GM19193 (cell line): ENCODE data around the gene NDN.

Experiments used
- POLR2A ChIP-seq: IDR thresholded peaks from 4 replicates; pipeline ENCODE4 v1.6.1; 2011; ENCODE audit not compliant: insufficient read depth, insufficient read length; ENCODE audit errors: extremely low read depth

NDN gene, protein sequence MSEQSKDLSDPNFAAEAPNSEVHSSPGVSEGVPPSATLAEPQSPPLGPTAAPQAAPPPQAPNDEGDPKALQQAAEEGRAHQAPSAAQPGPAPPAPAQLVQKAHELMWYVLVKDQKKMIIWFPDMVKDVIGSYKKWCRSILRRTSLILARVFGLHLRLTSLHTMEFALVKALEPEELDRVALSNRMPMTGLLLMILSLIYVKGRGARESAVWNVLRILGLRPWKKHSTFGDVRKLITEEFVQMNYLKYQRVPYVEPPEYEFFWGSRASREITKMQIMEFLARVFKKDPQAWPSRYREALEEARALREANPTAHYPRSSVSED

DNA sequence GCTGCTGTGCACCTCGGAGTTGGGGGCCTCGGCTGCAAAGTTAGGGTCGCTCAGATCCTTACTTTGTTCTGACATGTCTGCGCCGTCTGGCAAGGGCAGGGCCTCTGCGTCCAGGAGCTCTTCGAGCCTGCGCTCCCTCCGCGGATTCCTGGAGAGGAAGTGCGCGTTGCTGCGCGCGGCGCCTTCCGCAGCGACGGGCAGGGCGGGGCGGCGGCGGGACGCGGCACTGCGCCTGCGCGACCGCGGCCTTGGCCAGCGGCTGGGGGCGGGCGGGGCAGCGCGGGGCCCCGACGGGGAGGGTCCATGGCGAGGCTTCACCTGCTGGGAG is at the start of gene NDN:
Gene NDN (minus strand): TSS at position 163 of the 328 bp plus-strand sequence. CDS start 88 bp downstream, at position 75.
- no peak for TF ChIP-seq POLR2A

DNA sequence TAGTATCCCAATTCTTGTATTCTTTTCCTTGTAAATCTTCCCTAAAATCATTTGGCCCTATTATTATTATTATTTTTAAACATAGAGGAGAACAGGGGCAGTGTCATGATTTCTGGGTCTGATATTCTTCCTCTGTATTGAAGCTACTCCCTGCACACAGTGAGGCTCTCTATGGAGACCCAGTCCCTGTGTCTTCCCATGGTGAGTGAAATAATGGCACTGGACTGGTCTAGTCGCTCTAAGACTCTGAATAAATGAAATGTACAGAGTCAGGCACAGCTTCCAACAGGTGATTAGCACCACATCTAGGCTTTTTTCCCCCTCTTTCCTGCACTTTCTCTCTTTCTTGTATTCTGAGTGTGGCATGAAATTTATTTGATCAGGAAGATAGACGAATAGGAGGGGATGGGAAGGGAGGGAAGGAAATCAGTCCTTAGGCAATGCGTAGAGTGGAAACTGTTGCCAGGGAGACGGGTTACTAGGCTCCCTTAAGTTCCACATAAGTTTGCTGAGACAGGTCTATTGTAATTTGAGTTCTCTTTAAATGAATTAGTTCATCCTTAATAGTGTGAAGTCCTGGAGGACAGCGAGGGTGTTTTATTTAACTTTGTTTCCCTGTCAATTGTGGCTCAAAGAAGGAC is 49.0 kb upstream of the NDN start:
- no peak for TF ChIP-seq POLR2A

DNA sequence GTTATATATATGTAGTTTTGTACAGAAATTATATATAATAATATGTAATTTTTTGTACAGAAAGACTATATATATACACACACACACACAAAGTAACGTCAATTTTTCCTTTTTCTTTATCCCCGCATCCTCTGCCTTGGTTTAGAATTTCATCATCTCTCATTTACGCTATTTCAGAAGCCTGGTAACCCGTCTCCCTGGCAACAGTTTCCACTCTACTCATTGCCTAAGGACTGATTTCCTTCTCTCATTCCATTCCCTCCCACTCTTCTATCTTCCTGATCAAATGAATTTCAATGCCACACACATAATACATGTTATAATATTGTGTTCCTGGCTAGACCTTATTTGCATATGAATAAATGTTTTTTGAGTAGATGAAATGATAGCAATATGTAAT is 47.8 kb upstream of the NDN start:
- no peak for TF ChIP-seq POLR2A

DNA sequence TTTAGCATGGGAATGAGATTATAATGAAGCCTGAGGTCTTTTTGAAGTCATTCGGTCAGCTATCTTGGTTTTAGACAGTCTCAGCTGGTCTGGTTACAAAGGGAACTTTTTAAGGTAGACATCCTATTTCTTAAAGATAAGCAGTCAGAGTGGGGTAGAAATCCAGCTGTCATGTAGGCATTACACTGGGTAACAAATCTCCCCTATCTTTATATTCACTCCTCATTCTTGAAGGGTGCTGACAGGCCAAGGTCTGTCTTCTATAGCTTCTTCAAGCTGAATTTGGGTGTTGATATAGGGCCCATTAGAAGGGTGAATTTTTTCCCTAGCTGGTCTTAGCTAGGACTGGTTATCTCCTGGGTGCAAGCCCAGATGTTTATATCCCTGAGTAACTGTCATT is 21.2 kb upstream of the NDN start:
- TF ChIP-seq POLR2A: no peak

DNA sequence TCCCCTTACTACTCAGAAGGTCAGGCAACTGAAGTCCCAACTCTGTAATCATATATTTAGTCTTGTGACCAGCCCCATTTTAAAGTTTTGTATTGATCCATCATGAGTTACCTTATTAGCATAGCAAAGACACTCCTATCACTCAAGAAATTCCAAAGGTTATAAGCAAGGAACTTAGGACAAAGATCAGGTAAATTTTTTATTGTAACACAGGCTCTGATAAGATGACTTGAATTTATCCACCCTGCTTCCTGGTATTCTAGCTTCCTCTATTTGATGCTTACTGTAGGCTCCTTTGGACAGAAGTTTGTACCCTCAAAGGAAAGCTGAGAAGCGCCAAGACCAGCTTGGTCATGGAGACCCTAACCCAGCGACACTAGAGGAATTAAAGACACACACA is 8.2 kb upstream of the NDN start:
- TF ChIP-seq POLR2A: no peak

DNA sequence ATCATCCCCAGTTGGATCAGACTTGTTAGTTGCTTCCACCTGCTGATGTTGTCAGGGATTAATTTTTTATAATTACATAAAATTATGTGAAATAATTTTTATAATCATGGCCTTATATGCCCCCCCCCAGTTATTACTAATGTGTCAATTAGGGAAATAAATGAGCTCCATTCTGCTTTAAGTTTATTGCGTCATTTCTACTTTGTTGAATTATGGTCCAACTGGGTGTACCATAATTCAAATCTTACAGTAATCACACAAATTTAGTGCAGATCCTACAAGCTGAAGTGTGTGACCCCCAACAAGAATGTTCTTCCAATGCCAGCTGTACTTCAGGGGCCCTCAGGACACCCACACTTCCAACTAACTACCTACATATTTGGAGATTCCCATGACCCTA is 7.5 kb upstream of the NDN start:
- no peak for TF ChIP-seq POLR2A

DNA sequence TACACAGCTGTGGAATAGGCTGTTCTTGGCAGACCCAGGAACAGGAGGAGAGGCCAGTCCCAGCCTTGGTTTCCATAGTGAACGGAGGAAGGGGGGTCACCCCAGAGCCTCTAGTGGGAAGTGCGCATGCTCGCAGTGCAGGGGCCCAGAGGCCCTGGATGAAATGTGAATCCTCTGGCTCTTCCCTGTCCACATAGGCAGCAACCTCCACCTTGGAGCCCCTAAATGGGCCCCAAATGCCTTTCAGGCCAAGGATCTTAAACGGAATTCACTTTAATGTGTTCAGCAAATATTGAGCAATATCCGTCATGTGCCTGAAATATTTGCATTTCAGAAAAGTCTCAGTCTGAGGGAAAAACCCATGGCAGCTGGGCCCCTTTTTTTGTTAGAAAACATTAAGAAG is 3.3 kb upstream of the NDN start:
- no peak for TF ChIP-seq POLR2A

DNA sequence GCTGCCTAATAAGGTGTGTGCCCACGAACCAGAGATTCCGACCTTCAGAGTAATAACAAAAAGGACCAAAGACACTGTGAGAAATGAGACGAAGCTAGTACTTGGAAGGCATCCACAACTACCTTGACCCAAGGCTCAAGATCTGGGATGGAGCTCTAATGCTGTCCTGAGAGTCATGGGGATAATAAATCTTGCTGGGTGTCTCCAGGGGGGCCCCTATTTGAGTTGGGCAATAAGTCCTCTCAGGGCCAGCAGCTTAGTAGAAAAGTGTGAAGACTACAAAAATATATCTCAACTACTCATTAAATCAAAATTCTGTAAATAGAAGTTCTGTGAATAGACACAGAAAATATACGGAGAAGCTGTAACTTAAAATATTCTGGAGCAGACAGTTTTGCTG is 2.9 kb upstream of the NDN start:
- no peak for TF ChIP-seq POLR2A

DNA sequence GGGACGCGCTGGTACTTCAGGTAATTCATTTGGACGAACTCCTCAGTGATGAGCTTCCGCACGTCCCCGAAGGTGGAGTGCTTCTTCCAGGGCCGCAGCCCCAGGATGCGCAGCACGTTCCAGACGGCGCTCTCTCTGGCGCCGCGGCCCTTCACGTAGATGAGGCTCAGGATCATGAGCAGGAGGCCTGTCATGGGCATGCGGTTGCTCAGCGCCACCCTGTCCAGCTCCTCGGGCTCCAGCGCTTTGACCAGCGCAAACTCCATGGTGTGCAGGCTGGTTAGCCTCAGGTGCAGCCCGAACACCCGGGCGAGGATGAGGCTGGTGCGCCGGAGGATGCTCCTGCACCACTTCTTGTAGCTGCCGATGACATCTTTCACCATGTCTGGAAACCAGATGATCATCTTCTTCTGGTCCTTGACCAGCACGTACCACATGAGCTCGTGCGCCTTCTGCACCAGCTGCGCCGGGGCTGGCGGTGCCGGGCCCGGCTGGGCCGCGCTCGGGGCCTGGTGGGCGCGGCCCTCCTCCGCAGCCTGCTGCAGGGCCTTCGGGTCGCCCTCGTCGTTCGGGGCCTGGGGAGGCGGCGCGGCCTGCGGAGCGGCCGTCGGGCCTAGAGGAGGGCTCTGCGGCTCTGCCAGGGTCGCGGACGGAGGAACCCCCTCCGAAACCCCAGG is 501 bp downstream of the NDN start:
- no peak for TF ChIP-seq POLR2A

DNA sequence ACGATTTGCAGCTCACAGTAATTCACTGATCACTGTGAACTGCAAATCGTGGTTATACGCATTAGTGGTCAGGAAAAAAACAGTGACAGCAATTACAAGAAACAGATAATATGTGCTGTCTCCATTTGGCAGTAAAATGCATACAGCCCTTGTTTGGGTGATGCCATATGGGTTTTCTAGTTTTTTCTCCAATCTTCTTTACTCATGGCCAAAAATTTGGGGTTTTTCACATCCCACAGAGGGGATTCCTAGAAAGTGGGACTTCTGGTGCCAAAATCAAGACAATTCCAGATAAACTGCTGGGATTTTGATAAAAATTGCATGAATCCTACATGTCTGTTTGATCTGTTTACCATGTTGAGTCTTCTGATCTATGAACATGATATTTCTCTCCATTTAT is 15.6 kb downstream of the NDN start:
- TF ChIP-seq POLR2A: no peak

DNA sequence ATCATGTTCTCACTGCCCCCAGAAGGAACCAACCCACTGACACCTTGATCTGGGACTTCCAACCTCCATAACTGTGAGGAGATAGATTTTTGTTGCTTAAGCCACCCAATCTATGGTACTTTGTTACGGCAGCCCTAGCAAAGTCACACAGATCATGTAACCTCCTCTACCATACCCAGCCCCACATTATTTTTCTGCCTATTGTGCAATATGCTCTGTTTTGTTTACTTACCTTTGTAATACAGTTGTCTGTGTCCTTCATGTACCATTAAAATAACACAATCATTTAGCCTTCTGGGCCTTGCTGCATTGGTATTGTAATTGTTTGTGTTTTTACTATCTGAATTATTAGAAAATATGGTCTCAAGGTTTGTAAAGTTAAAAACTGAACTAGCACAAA is 16.1 kb downstream of the NDN start:
- TF ChIP-seq POLR2A: no peak

DNA sequence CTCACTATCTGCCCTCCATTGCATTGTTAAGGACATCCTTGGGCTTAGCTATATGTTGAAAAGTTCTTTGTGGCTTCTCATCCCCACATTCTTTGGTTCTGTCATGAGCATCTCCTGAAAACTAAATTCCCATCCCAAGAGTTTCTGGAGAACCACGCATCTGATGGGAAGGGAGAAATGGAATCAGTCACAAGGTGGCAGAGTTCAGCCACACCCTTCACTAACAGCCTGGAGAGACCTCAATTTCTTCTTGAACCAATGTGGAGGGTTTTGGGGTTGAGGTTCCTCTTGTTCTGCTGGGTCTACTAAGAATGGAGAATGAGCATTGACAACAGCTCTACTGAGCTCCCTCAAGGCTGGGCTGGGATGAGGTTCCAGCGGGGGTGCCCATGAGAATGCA is 23.9 kb downstream of the NDN start:
- no peak for TF ChIP-seq POLR2A

DNA sequence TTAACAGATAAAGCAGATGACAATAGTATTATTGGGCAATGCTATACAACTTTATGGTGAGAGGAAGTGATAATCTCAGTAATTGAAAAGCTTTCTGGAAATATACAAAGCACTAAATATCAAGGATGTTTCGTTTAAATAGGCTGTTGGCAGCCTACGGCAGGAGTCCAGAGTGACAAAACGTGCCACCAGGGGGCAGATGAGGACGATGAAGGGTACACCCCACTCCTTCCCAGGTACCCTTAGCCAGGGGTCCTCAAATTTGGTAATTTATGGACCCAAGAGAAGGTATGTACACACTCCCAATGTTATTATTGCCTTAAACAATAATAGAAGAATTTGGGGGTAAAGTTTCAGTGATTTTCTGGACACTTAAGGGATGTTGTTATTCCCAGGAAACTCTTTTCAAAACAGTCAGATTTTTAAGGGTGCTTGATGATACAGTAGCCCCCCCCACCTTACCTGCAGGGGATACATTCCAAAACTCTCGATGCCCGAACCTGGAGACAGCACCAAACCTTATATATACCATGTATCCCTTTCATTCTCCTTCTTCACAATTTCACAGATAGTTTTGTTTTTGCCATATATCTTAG is 38.1 kb downstream of the NDN start:
- no peak for TF ChIP-seq POLR2A

DNA sequence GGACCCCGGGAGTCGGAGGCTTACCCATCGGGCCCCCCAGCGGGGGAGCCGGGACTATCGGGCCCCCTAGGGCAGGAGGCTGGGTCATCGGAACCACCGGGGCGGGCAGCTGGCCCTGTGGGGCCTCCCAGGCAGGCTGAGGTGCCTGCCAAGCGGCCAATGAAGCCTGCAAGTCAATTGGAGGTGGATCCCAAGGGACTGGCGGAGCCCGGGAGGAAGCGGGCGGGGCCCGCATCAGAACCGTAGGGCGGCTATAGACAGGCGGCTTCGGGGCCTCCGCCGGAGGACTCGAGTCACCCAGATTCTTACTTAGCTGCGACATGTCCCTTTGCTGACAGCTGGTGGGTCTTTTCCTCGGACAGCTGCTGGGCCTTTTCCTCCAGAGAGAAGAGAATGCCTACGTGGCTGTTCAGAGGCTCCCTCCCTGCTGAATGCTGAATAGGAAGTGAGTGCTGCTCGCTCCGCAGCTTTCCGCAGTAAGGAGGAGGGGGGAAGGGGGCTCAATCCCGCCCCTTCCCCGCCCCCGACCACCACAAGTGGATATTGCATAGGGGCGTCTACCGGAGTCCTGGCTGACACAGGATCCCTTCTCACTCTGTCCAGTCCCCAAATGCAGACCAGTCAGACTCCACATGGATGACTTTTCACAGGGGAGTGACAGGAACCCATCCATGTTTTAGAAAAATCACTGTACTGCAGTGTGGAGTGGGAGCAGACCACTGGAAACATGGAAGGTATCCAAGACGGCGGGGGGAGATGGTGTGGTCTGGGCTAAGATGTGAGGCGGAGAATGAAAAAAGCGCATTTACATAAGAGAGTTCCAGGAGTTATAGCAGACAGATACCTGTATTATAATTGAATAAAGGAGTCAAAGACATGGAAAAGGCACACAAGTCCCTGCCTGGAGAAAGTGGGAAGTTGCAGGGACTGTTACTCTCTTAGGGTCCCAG is 39.4 kb downstream of the NDN start, which contains the start of gene MAGEL2:
Gene MAGEL2 (minus strand): TSS at position 447 of the 950 bp plus-strand sequence. CDS start 125 bp downstream, at position 322.
- no peak for TF ChIP-seq POLR2A

DNA sequence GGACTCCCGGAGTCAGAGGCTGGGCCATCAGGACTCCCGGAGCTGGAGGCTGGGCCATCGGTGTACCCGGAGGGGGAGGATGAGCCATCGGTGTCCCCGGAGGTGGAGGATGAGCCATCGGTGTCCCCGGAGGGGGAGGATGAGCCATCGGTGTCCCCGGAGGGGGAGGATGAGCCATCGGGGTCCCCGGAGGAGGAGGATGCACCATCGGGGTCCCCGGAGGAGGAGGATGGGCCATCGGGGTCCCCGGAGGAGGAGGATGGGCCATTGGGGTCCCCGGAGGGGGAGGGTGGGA is 40.2 kb downstream of the NDN start:
- no peak for TF ChIP-seq POLR2A

DNA sequence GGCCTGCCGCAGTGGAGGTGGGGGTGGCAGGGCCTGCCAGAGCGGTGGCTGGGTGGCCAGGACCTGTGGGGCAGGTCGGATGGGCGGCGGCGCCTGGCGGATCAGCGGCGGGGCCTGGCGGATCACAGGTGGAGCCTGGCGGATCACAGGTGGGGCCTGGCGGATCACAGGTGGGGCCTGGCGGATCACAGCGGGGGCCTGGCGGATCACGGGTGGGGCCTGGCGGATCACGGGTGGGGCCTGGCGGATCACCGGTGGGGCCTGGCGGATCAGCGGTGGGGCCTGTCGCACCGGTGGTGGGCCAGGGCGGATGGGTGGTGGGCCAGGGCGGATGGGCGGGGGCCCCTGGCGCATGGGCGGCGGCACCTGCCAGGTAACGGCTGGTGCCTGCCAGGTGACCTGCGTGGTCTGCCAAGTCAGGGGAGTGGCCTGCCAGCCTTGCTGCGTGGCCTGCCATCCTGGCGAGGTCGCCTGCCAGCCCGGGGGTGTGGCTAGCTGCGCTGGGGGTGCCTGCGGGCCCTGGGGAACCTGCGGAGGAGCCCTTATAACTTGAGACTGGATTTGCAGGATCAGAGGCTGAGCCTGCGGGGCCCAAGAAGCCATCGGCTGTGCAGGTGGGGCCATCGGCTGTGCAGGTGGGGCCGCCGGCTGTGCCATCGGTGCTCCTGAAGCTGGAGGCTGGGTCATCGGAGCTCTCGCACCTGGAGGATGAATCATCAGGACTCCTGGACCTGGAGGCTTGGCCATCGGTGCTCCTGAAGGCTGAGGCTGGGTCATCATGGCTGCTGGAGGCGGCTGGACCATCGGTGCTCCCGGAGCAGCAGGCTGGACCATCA is 40.7 kb downstream of the NDN start:
- TF ChIP-seq POLR2A: no peak
